HG03175 (cell line): ENCODE results near the gene ADAM22.
"Not testable (repeated sequence)": the region's sequence is repeated elsewhere in the genome, so short reads cannot be mapped to it uniquely, and the experiment has no call there.

Experiments
- ATAC-seq: cut with Tn5 transposase; IDR thresholded peaks from one replicate; pipeline ENCODE4 v1.9.1; 2021; ENCODE audit warnings: mild to moderate bottlenecking, moderate library complexity; ENCODE audit not compliant: unreplicated experiment

ADAM22 gene

GRCh38 chr7:87933953-87934698 lies at the start of gene ADAM22:
ADAM22 (plus strand) TSS chr7:87934251; CDS start chr7:87934466, 215 bp downstream.
- peak; percentile 97 for ATAC-seq

- no peak for ATAC-seq
These were observed 49.0 kb upstream of the ADAM22 start for GRCh38 chr7:87885018-87885417.

- no peak for ATAC-seq
These were observed 47.2 kb upstream of the ADAM22 start for GRCh38 chr7:87886875-87887274.

GRCh38 chr7:87895363-87895762 lies 38.7 kb upstream of the ADAM22 start:
- ATAC-seq, result no peak

GRCh38 chr7:87899255-87899654 lies 34.8 kb upstream of the ADAM22 start:
- ATAC-seq, result no peak

GRCh38 chr7:87907136-87907906 lies 26.7 kb upstream of the ADAM22 start:
- ATAC-seq, result not testable (repeated sequence)

- not testable (repeated sequence) for ATAC-seq
These were observed 25.2 kb upstream of the ADAM22 start for GRCh38 chr7:87908814-87909213.

GRCh38 chr7:87912121-87912520 lies 21.9 kb upstream of the ADAM22 start:
- no peak for ATAC-seq

- no peak for ATAC-seq
These were observed 15.3 kb upstream of the ADAM22 start for GRCh38 chr7:87918740-87919139.

GRCh38 chr7:87919875-87920274 lies 14.2 kb upstream of the ADAM22 start:
- ATAC-seq, result no peak

GRCh38 chr7:87920578-87920977 lies 13.5 kb upstream of the ADAM22 start:
- ATAC-seq, result no peak

GRCh38 chr7:87922759-87923395 lies 11.2 kb upstream of the ADAM22 start:
- ATAC-seq, result not testable (repeated sequence)

GRCh38 chr7:87926581-87927461 lies 7.2 kb upstream of the ADAM22 start:
- peak; percentile 96 for ATAC-seq

GRCh38 chr7:87933605-87933952 lies 472 bp upstream of the ADAM22 start:
- peak; percentile 19 for ATAC-seq

- ATAC-seq, result peak; percentile 2
These were observed 790 bp downstream of the ADAM22 start for GRCh38 chr7:87934699-87935383.

GRCh38 chr7:87935384-87935706 lies 1.3 kb downstream of the ADAM22 start:
- ATAC-seq, result no peak

GRCh38 chr7:87941138-87941537 lies 7.1 kb downstream of the ADAM22 start:
- no peak for ATAC-seq

- ATAC-seq, result no peak
These were observed 10.5 kb downstream of the ADAM22 start for GRCh38 chr7:87944547-87944946.

GRCh38 chr7:87945926-87946325 lies 11.9 kb downstream of the ADAM22 start:
- not testable (repeated sequence) for ATAC-seq

GRCh38 chr7:87948371-87948770 lies 14.3 kb downstream of the ADAM22 start:
- no peak for ATAC-seq
